Body of pancreas (tissue), 4 donors: ENCODE results near the gene SPINK9. TPM values are rescaled to one million over a fixed set of nuclear protein-coding genes. Genes with fewer than 3 reads are reported as not detected.

Experiments used
- ATAC-seq: fragments of 150-250 bp; one replicate; pipeline ENCODE4 v1.9.1; 2016
- DNase-seq, 4 donors: peaks; one replicate each; pipeline ENCODE4 v3.0.0-alpha.2; 2019
- H3K27ac ChIP-seq, 4 donors: fragments of 200-600 bp; sonication (generic); 1 replicate in 3 of 4; 2 replicates in 1 of 4; pipeline versions ENCODE4 v1.5.1 to v1.6.1; 2016 to 2019; ENCODE audit warnings: mild to moderate bottlenecking in 1 of 4, mixed read lengths in 1 of 4, moderate library complexity in 1 of 4
- H3K27me3 ChIP-seq, 2 donors: fragments of 200-600 bp; sonication (generic); one replicate each; pipeline ENCODE4 v1.6.0; 2016; ENCODE audit warnings: mild to moderate bottlenecking in 1 of 2
- H3K36me3 ChIP-seq, 2 donors: fragments of 200-600 bp; sonication (generic); replicated peaks in 1 of 2; 2 replicates each; pipeline ENCODE4 v1.5.1; 2016; ENCODE audit warnings: low read depth in 2 of 2; ENCODE audit not compliant: insufficient read depth in 1 of 2
- H3K4me1 ChIP-seq: fragments of 200-600 bp; sonication (generic); one replicate; pipeline ENCODE4 v1.6.0; 2016
- H3K4me3 ChIP-seq, 2 donors: fragments of 200-600 bp; sonication (generic); 1 replicate in 1 of 2; 2 replicates in 1 of 2; pipeline ENCODE4 v1.5.1; 2016 to 2019
- H3K9me3 ChIP-seq, 3 donors: fragments of 200-600 bp; sonication (generic); 1 replicate in 2 of 3; 2 replicates in 1 of 3; pipeline ENCODE4 v1.5.1; 2016
- CTCF ChIP-seq, 7 experiments: fragments of 450-650 bp in 4 of 7; fragments of 200-600 bp in 3 of 7; sonication (generic) in 3 of 7; IDR thresholded peaks; one replicate each; pipeline ENCODE4 v1.5.1; 2016 to 2019; ENCODE audit warnings: antibody characterized with exemption in 7 of 7
- POLR2A ChIP-seq, 3 donors: fragments of 450-650 bp; IDR thresholded peaks; one replicate each; pipeline ENCODE4 v1.6.1; 2016; ENCODE audit warnings: antibody characterized with exemption in 3 of 3, mild to moderate bottlenecking in 2 of 3
- whole genome bisulfite sequencing, 2 donors: methylation state at CpG; one replicate each; pipeline ENCODE4 v1.1.5; 2017; 5-methylcytosine and 5-hydroxymethylcytosine counted together
- intact Hi-C: fragments of 100-400 bp; cut with DNase I; formaldehyde crosslinking; loops from one replicate; pipeline ENCODE4 v1.15.1; 2023
- small RNA-seq: library from RNA; depleted of rRNA; stranded (forward); fragments of <200 nt; gene quantifications from one replicate; pipeline ENCODE3, GENCODE V24; 2016
- total RNA-seq, 2 donors: library from RNA; depleted of rRNA; stranded (reverse); fragments of >200 nt; gene quantifications; one replicate each; pipeline ENCODE4 v1.1.0, GENCODE V29; 2016

The SPINK9 gene
- total RNA-seq, 2 donors from 2014 or later = not detected

DNA sequence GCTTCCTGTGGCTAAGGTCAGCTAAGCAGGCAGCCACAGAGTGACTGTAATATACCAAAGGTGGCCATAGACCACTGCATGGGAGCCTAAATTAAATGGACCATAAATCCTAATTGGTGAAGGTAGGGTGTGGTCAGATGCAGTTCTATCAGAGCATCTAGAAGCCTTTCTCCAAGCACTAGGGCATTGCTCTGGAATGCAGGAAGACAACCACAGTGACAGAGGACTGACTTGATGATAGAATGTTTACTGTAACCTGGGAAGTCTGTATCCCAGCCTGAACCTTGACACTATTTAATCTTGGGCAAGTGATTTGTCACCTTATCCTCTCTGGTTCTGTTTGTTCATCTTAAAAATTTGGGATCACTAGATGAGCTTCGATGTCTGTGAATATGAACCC, 50.7 kb downstream of the SPINK9 start:
- Histone ChIP-seq H3K27ac (no peak overlapping the region), H3K27me3 (no peaks in the 10 kb centered on the region), H3K4me1 (peaks cover 52% of the 10 kb centered on the region), H3K9me3 (no peaks in the 10 kb centered on the region), H3K36me3 (no peaks in the 10 kb centered on the region), H3K4me3 (no peak overlapping the region)
- ATAC-seq (no peak), DNase-seq (no peak)
- intact Hi-C loops = no loop called here
- WGBS, 2 donors = 60 to 81% methylated on average over 1 of the region's 1 CpG
- no peak for TF ChIP-seq CTCF (IDR thresholded peaks at IDR 0.05)
- no peak for TF ChIP-seq POLR2A (IDR thresholded peaks at IDR 0.05)

- H3K4me3 ChIP-seq = no peak overlapping the region
- ATAC-seq (no peak), DNase-seq (no peak)
- no peak overlapping the region for H3K27ac ChIP-seq
- 64 to 86% methylated on average over 3 of the region's 3 CpGs for WGBS, 2 donors
- no peaks in the 10 kb centered on the region for H3K9me3 ChIP-seq
- no peaks in the 10 kb centered on the region for H3K36me3 ChIP-seq
- intact Hi-C loops = no loop called here
- H3K4me1 ChIP-seq = peaks cover 60% of the 10 kb centered on the region
- no peaks in the 10 kb centered on the region for H3K27me3 ChIP-seq
- TF ChIP-seq POLR2A (IDR thresholded peaks at IDR 0.05) = no peak
- no peak for TF ChIP-seq CTCF (IDR thresholded peaks at IDR 0.05)
Observed at GRCh38 chr5:148387325-148387724, 52.0 kb downstream of the SPINK9 start.

GRCh38 chr5:148388696-148389095, 53.3 kb downstream of the SPINK9 start:
- Histone ChIP-seq H3K4me3 (no peak overlapping the region), H3K27me3 (no peaks in the 10 kb centered on the region), H3K9me3 (no peaks in the 10 kb centered on the region), H3K36me3 (no peaks in the 10 kb centered on the region), H3K4me1 (peaks cover 55% of the 10 kb centered on the region), H3K27ac (peak overlapping the region in 1 of 4 donors; percentile 14)
- DNase-seq (peak in 1 of 4 donors; percentile 3), ATAC-seq (no peak)
- intact Hi-C loops = no loop called here
- TF ChIP-seq CTCF (IDR thresholded peaks at IDR 0.05) (no peak), POLR2A (IDR thresholded peaks at IDR 0.05) (no peak)
- WGBS, 2 donors = 61 to 67% methylated on average over 1 of the region's 1 CpG

Small RNAs within 50 kb of the gene (small RNA-seq; reads per million reads assigned to genes)
- not detected for gene RF00017

Other genes starting within 250 kb of the SPINK9 start
- gene SPINK14, start 167.0 kb upstream of the SPINK9 start, total RNA-seq = not detected
- not detected for gene SPINK6, start 132.5 kb upstream of the SPINK9 start, total RNA-seq
- gene MARCOL, start 97.0 kb upstream of the SPINK9 start, total RNA-seq = not detected
- 1 to 10 TPM; 2.6 to 5.7 TPM for gene SPINK13, start 66.8 kb upstream of the SPINK9 start, total RNA-seq
- not detected for gene SPINK7, start 23.1 kb upstream of the SPINK9 start, total RNA-seq
- 10 to 100 TPM; 37.9 to 45.7 TPM for gene FBXO38, start 48.4 kb downstream of the SPINK9 start, total RNA-seq